Hepatic stellate cell (primary cell): Measurements from ENCODE around the gene AMIGO1.

Source experiments
- DNase-seq: peaks from one replicate; pipeline ENCODE4 v3.0.0; 2011; ENCODE audit warnings: low spot score

The AMIGO1 gene

DNA sequence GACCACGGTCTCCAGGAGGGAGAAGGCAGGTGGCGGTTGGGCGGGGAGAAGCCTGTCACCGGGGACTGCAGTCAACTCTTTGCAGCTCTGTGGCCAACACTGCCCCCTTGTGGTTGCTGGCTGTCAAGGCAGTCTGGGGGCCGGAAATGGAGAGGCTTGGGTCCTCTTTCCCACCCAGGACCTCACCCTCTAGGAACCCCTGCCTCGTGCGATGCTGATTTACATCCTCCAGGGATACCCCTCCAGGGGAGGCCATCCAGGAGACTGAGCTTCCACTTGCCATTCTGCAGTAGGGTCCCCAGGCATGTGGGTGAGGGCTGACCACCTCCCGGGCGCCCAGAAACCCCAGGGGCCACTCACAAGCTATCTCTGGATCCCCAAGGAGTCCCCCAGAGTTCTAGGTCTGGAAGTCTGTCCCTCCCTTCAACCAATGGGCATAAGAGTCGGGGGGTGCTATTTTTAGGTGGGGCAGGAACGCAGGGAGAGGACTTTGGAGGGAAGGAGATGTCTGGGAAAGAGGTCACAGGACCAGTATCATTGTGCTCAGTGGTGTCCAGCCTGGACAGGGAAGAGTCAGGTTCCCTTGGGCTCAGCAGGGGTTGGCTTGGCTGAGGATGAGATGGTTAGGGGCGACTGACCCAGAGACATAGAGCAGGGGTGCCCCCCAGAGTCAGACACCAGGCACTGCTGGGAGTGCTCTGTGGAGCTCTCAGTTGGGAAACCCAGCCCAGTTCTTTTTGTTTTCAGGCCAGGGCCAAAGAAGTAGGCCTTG, 23.0 kb upstream of the AMIGO1 start:
- peak; percentile 79 for DNase-seq

GRCh38 chr1:109531826-109532364, 22.4 kb upstream of the AMIGO1 start:
- no peak for DNase-seq

DNA sequence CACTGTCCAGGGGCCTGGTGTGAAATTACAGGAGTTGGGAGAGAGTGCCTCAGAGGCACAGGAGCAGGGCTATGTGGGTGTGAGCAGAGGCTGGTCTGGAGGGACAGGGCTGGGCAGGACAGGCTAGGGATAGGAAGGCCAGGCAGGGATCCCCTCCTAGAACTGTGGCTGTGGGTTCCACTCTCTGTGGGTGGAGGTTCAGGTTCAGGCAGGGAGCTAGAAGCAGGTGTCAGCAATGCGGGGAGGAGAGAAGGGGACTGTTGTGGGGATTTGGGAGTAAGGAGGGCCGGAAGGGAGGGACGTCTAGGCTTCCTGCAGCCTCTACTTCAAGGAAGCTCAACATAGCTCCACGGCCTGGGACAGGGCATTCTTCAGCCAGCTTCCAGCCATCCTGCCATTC, 21.9 kb upstream of the AMIGO1 start:
- DNase-seq, result no peak

GRCh38 chr1:109530457-109531087, 21.0 kb upstream of the AMIGO1 start:
- no peak for DNase-seq

DNA sequence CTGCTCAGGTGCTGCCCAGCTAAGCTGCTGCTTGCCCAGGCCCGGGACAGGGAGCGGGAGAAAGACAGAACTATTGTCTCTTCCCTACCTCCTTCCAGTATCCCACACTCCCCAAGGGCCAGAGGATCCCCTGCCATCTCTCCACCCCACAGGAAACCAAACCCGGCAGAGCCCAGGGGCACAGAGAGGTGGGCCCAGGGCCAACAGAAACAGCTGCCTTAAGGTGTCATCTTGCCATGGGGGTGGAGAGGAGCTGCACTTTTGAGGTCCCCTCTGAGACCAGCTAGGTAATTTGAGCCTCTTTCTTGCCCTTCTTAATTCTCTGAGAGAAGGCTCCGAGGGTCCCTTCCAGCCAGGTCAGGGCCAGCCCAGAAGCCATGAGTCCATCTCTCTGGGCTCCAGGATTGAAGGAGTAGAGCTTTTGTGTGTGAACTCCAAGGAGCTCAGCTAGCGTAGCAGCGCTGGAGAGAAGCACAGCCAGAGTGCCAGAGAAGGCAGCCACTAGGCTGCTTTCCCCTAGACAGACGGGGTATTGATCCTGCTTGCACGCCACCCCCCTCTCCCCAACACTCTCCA, 20.4 kb upstream of the AMIGO1 start:
- no peak for DNase-seq

- no peak for DNase-seq
Observed at GRCh38 chr1:109528712-109529111, 19.2 kb upstream of the AMIGO1 start.

DNA sequence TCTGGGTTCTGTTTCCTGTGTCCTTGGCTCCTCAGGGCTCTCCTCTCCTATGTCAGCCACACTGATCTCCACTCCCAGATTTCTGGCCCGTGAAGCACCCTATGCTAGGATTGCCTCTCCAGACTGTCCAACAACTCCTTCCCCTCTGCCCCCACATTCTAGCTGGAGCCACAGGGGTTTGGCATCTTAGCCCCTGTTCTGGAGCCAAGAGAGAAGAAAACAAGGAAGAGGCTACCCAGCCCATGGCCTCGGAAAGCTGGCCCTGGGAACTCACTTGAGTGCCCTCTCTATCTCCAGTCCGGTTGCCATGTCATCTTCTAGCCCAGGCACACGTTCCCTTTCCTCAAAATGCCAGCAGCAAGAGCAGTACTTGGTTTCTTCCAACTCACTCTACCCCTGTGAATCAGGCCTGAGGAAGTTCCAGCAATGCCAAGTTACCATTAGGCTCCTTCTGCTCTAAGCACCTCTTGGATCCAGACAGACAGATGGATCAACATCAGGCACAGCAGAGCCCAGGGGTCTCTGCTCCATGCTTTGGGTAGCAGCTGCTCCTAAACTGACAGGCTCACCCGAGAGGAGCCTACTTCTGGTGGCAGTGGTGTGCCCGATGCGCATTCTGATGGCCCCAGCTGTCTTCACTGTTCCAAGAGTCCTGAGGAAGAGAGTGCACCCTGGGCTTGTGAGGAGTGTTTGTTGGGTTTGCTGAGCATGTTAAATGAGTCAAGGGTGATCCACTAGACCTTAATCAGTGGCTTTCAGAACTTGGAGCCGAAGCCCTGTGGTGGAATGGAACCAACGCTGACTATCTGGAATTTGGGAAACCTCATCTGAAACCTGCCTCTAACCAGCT, 18.5 kb upstream of the AMIGO1 start:
- DNase-seq, result no peak

DNA sequence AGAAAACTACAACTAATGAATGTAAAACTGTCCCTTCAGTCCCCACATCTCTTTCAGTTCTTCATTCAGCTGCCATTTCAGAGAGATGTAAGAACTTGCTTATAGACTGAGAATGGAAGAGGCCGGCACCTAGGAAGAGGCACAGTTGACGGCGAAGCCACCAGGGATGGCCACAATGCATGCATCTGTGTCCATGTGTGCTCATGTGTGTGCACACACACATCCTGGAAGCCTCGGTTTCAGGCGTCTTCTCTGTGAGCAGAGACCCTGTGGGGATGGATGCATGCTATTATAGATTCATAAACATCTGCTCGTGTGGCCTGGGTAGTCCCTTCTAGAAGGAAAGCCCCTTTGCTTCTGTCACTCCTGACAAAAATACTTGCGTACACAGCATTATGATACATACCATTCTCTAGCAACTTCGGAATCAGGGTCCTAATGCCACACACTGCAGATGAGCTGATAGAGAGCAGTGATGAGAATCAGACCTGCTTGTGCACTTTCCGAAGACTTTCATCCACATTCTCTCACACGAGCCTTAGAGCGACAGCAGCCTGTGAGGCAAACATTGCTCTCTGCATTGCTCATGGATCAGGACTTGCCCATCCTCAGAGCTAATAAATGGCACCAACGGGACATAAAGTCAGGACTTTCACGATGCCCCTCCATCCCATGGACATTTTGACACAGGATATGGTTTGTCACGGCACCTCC, 17.7 kb upstream of the AMIGO1 start:
- no peak for DNase-seq

GRCh38 chr1:109523706-109524105, 14.2 kb upstream of the AMIGO1 start:
- DNase-seq, result no peak

DNA sequence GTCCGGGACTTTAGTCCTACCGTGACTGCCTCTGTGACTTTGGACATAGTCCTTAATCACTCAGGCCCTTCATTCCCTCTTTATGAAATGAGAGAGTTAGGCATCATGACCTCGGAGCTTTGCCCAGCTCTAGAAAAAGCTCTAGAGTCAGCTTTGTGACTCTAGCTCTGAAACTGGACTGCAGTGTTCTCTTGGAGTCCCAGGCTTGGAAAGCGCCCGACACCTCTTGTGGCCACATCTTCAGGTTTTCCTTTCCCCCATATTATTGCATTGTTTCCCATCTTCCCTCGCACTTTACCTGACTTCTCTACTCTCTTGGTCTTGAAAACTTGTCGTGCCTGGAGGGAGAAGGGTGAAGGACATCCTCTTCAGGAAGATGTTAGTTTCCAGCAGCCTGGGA, 12.5 kb upstream of the AMIGO1 start:
- no peak for DNase-seq

DNA sequence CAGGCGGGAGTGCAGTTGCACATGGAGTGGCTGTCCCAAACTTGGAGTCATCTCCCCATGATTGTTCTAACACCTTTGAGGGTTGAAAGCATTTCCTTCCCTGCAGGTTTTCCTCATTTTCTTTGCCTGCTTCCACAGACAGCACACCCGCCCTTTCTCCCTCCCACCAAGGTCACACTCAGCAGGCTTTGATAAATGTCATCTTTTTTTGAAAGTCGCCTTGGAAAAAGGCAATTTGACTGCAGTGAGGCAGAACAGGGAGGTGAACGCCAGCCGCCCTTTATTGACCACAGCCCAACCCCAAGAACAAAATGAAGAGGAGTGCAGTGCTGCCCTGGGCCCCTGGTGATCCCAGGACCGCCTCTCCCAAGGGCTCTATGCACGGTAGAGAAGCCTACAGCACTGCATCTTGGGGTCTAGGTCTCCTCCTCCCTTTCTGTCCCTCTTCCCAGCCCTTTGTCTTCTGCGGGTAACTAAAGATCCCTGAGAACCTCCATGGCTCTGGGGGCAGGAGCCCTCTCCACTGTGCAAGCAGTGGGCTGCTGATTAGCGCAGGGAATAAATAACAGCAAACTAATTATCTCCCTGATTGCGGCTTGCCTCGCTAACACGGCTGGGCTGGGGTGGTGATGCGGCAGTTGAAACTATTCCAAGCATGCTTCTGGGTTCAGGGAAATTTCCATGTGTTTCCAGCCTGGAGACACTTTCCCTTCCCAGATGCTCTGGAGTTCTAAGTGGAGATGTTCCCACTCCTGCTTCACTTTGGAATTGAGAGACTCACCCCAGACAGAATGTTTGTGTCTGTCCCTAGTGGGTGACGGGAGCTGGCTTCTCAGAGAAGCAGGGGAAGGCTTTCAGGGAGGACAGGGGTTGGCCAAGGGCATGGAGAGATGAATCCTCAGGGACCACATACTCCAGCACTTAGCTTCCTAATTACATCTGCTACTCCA, 11.8 kb upstream of the AMIGO1 start:
- no peak for DNase-seq

DNA sequence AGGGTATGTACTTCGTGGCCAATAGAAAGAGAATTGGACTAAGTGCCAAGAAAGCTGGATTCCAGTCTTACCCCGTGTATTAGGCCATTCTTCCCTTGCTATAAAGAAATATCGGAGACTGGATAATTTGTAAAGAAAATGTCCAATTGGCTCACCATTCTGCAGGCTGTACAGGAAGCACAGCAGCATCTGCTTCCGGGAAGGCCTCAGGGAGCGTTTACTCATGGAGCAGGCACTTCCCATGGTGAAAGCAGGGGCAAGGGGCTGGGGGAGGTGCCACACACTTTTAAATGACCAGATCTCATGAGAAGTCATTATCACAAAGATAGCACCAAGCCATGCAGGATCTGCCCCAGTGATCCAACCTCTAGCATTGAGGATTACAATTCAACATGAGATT, 7.8 kb upstream of the AMIGO1 start:
- no peak for DNase-seq

DNA sequence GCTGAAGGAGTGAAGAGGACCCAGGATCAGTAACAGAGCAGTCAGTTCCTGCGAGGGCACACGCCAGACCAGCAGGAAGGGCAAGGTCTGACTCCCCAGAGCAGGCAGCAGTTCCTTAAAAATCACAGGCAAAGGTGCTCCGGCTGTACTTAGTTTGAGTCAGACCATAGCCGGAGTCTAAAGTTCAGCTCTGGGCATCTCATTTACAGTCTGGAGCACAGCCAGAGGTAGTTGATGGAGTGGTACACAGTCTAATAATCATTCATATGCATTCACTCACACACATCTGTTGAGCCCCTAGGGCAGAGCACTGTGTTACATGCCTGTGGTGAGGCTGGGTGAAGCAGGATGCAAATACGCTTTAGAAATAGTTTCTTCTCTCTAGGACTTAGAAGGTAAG, 7.3 kb upstream of the AMIGO1 start:
- DNase-seq, result no peak

DNA sequence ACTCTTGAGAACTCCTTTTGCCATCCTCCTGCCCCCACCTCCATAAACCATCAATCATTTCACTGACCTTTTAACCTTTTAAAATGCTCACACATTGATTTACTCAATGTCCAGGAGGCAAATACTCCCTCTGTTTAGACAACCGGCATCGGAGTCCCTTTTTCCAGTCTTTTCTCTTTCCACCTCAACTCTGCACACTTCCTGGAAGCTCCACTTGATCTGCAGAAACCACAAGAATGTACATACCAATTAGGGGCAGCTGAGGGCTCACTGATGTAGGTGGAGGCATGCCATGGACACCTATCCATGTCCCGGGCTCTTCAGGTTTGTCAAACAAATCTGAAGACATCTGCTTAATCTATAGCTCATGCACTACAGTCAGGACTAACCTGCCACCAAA, 5.3 kb upstream of the AMIGO1 start:
- no peak for DNase-seq

GRCh38 chr1:109513110-109513710, 3.7 kb upstream of the AMIGO1 start:
- no peak for DNase-seq

- no peak for DNase-seq
Observed at GRCh38 chr1:109508873-109509175, 703 bp downstream of the AMIGO1 start.

GRCh38 chr1:109508001-109508872, 1.3 kb downstream of the AMIGO1 start:
- DNase-seq, result no peak

- no peak for DNase-seq
Observed at GRCh38 chr1:109504974-109505373, 4.6 kb downstream of the AMIGO1 start.

DNA sequence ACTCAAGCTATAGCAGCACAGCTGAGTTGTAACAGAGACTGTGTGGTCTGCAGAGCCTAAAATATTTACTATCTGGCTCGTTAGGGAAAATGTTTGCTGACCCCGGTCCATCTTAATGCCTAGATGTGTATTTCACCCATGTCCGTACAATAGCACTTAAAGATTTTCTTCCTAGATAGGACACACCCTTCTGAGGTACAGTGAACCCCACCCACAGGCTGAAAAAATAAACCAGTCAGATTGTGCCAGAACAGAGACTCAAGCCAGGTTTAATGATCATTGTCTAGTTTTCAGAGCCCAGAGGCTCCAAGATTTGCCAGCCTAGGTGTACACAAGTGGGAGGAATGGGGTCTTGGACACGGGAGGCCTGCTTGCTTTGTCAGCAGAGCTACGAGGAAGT, 5.6 kb downstream of the AMIGO1 start:
- DNase-seq, result no peak
